Loucy (cell line): Measurements from ENCODE around the gene KIF3B.

Experiments
- CTCF ChIP-seq: fragments of 200-600 bp; sonication (generic); conservative IDR thresholded peaks from 2 replicates; pipeline ENCODE4 v1.5.1; 2014; ENCODE audit warnings: mild to moderate bottlenecking, antibody characterized with exemption, low read length
- EZH2phosphoT487 ChIP-seq: fragments of 200-600 bp; IDR thresholded peaks from 2 replicates; pipeline ENCODE4 v1.6.1; 2018; ENCODE audit warnings: antibody characterized with exemption, mild to moderate bottlenecking, moderate library complexity, borderline replicate concordance

- TF ChIP-seq CTCF, result no peak
- no peak for TF ChIP-seq EZH2phosphoT487
Measured at GRCh38 chr20:32229251-32229747, 48.2 kb upstream of the KIF3B start.
